WTC11 (cell line): ENCODE measurements around the gene CCDC126. TPM values are rescaled to one million over a fixed set of nuclear protein-coding genes. Genes with fewer than 3 reads are reported as not detected.

Experiments used
- ATF1 ChIP-seq: sonication (generic); formaldehyde crosslinking; IDR thresholded peaks from 2 replicates; pipeline ENCODE4 v1.8.1; 2023; ENCODE audit warnings: mild to moderate bottlenecking, moderate library complexity, missing genetic modification reagents
- ATF2 ChIP-seq: sonication (generic); formaldehyde crosslinking; IDR thresholded peaks from 2 replicates; pipeline ENCODE4 v1.8.1; 2022; ENCODE audit warnings: low read depth, missing genetic modification reagents, borderline replicate concordance
- CTCF ChIP-seq: fragments of 200-600 bp; IDR thresholded peaks from 2 replicates; pipeline ENCODE4 v1.8.0; 2022; ENCODE audit warnings: antibody characterized with exemption
- ELF4 ChIP-seq: sonication (generic); formaldehyde crosslinking; IDR thresholded peaks from 2 replicates; pipeline ENCODE4 v1.8.1; 2022; ENCODE audit warnings: low read depth, mild to moderate bottlenecking, moderate library complexity, missing genetic modification reagents
- ETV6 ChIP-seq: sonication (generic); formaldehyde crosslinking; IDR thresholded peaks from 2 replicates; pipeline ENCODE4 v1.8.1; 2022; ENCODE audit warnings: mild to moderate bottlenecking, missing genetic modification reagents
- FOXJ3 ChIP-seq: sonication (generic); formaldehyde crosslinking; IDR thresholded peaks from 2 replicates; pipeline ENCODE4 v1.9.0; 2021; ENCODE audit warnings: missing genetic modification reagents, mild to moderate bottlenecking, borderline replicate concordance
- FOXK1 ChIP-seq: sonication (generic); formaldehyde crosslinking; IDR thresholded peaks from 2 replicates; pipeline ENCODE4 v1.8.0; 2022; ENCODE audit warnings: mild to moderate bottlenecking, moderate library complexity, missing genetic modification reagents
- MXD4 ChIP-seq: fragments of 250-450 bp; sonication (Bioruptor Pico); IDR thresholded peaks from 2 replicates; pipeline ENCODE4 v1.8.0; 2021; ENCODE audit warnings: mild to moderate bottlenecking, moderate library complexity, borderline replicate concordance
- NFE2L1 ChIP-seq: sonication (generic); formaldehyde crosslinking; IDR thresholded peaks from 2 replicates; pipeline ENCODE4 v1.8.1; 2023; ENCODE audit warnings: missing genetic modification reagents
- OVOL2 ChIP-seq: fragments of 250-450 bp; sonication (Bioruptor Pico); IDR thresholded peaks from 2 replicates; pipeline ENCODE4 v1.9.0; 2021; ENCODE audit warnings: mild to moderate bottlenecking, borderline replicate concordance
- PRRX2 ChIP-seq: fragments of 250-450 bp; sonication (Bioruptor Pico); IDR thresholded peaks from 2 replicates; pipeline ENCODE4 v1.8.0; 2021; ENCODE audit warnings: mild to moderate bottlenecking
- RELA ChIP-seq: sonication (generic); formaldehyde crosslinking; IDR thresholded peaks from 2 replicates; pipeline ENCODE4 v1.8.1; 2022; ENCODE audit warnings: missing genetic modification reagents, mild to moderate bottlenecking, borderline replicate concordance
- SMAD4 ChIP-seq: sonication (generic); formaldehyde crosslinking; IDR thresholded peaks from 2 replicates; pipeline ENCODE4 v1.8.0; 2022; ENCODE audit warnings: mild to moderate bottlenecking, missing genetic modification reagents
- TEAD1 ChIP-seq: sonication (generic); formaldehyde crosslinking; IDR thresholded peaks from 2 replicates; pipeline ENCODE4 v1.8.0; 2022; ENCODE audit warnings: mild to moderate bottlenecking, missing genetic modification reagents
- TP53 ChIP-seq: sonication (generic); formaldehyde crosslinking; IDR thresholded peaks from 2 replicates; pipeline ENCODE4 v1.8.1; 2023; ENCODE audit warnings: mild to moderate bottlenecking, missing genetic modification reagents
- ZBTB21 ChIP-seq: sonication (generic); formaldehyde crosslinking; IDR thresholded peaks from 2 replicates; pipeline ENCODE4 v1.8.1; 2023; ENCODE audit warnings: mild to moderate bottlenecking, missing genetic modification reagents, borderline replicate concordance
- ZBTB43 ChIP-seq: sonication (generic); formaldehyde crosslinking; IDR thresholded peaks from 2 replicates; pipeline ENCODE4 v1.8.1; 2023; ENCODE audit warnings: mild to moderate bottlenecking, missing genetic modification reagents
- ZNF121 ChIP-seq: sonication (generic); formaldehyde crosslinking; IDR thresholded peaks from 2 replicates; pipeline ENCODE4 v1.8.0; 2023; ENCODE audit warnings: missing genetic modification reagents
- ZNF512 ChIP-seq: sonication (generic); formaldehyde crosslinking; IDR thresholded peaks from 2 replicates; pipeline ENCODE4 v1.8.1; 2022; ENCODE audit warnings: missing genetic modification reagents, borderline replicate concordance
- ZNF671 ChIP-seq: fragments of 250-450 bp; sonication (Bioruptor Pico); IDR thresholded peaks from 2 replicates; pipeline ENCODE4 v1.8.0; 2021; ENCODE audit warnings: mild to moderate bottlenecking
- total RNA-seq: library from RNA; stranded (reverse); gene quantifications from 3 replicates; pipeline ENCODE4 v1.2.3, GENCODE V29; 2021
- TF ChIP-seq, protein P1 (sequence below): fragments of 250-450 bp; sonication (Bioruptor Pico); IDR thresholded peaks from 2 replicates; pipeline ENCODE4 v1.8.0; 2021; ENCODE audit warnings: mild to moderate bottlenecking
- TF ChIP-seq, protein P2 (sequence below): sonication (generic); formaldehyde crosslinking; IDR thresholded peaks from 2 replicates; pipeline ENCODE4 v1.8.1; 2022; ENCODE audit warnings: mild to moderate bottlenecking, moderate library complexity, missing genetic modification reagents
- TF ChIP-seq, protein P3 (sequence below): sonication (generic); formaldehyde crosslinking; IDR thresholded peaks from 2 replicates; pipeline ENCODE4 v1.8.0; 2022; ENCODE audit warnings: mild to moderate bottlenecking, missing genetic modification reagents
- TF ChIP-seq, protein P4 (sequence below): sonication (generic); formaldehyde crosslinking; conservative IDR thresholded peaks from 2 replicates; pipeline ENCODE4 v1.8.1; 2022; ENCODE audit warnings: mild to moderate bottlenecking, missing genetic modification reagents
- TF ChIP-seq, protein P5 (sequence below): sonication (generic); formaldehyde crosslinking; IDR thresholded peaks from 2 replicates; pipeline ENCODE4 v1.8.1; 2023; ENCODE audit warnings: mild to moderate bottlenecking, missing genetic modification reagents

The CCDC126 gene
- total RNA-seq, 1 experiment from 2014 or later, result 5.1 TPM

GRCh38 chr7:23597094-23598091 lies at the start of gene CCDC126 (continued):
- TF ChIP-seq, protein P1, sequence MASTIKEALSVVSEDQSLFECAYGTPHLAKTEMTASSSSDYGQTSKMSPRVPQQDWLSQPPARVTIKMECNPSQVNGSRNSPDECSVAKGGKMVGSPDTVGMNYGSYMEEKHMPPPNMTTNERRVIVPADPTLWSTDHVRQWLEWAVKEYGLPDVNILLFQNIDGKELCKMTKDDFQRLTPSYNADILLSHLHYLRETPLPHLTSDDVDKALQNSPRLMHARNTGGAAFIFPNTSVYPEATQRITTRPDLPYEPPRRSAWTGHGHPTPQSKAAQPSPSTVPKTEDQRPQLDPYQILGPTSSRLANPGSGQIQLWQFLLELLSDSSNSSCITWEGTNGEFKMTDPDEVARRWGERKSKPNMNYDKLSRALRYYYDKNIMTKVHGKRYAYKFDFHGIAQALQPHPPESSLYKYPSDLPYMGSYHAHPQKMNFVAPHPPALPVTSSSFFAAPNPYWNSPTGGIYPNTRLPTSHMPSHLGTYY (CRISPR knock-in tag), result no peak
- no peak for TF ChIP-seq SMAD4 (CRISPR knock-in tag)
- TF ChIP-seq ZNF121 (CRISPR knock-in tag), result no peak
- TF ChIP-seq, protein P2, sequence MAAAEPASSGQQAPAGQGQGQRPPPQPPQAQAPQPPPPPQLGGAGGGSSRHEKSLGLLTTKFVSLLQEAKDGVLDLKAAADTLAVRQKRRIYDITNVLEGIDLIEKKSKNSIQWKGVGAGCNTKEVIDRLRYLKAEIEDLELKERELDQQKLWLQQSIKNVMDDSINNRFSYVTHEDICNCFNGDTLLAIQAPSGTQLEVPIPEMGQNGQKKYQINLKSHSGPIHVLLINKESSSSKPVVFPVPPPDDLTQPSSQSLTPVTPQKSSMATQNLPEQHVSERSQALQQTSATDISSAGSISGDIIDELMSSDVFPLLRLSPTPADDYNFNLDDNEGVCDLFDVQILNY (CRISPR knock-in tag), result peak; percentile 98
- no peak for TF ChIP-seq CTCF
- TF ChIP-seq ZNF512 (CRISPR knock-in tag), result no peak
- TF ChIP-seq RELA (CRISPR knock-in tag), result peak; percentile 92; the same call in 1 of the 2 replicates
- TF ChIP-seq ATF1 (CRISPR knock-in tag), result 0 out of 2 replicates have a peak, but pooled peaks have one; percentile 44
- TF ChIP-seq TP53, result peak; percentile 94
- TF ChIP-seq, protein P3, sequence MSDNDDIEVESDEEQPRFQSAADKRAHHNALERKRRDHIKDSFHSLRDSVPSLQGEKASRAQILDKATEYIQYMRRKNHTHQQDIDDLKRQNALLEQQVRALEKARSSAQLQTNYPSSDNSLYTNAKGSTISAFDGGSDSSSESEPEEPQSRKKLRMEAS, result peak; percentile 100
- TF ChIP-seq PRRX2 (CRISPR knock-in tag), result no peak
- peak; percentile 62; the same call in 1 of the 2 replicates for TF ChIP-seq FOXJ3 (CRISPR knock-in tag)
- peak; percentile 88 for TF ChIP-seq ZBTB43 (CRISPR knock-in tag)
- TF ChIP-seq FOXK1, result peak; percentile 92
- TF ChIP-seq, protein P4, sequence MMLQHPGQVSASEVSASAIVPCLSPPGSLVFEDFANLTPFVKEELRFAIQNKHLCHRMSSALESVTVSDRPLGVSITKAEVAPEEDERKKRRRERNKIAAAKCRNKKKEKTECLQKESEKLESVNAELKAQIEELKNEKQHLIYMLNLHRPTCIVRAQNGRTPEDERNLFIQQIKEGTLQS (CRISPR knock-in tag), result no peak
- TF ChIP-seq MXD4, result no peak
- peak; percentile 94 for TF ChIP-seq ZBTB21 (CRISPR knock-in tag)
- TF ChIP-seq ATF2 (CRISPR knock-in tag), result no peak
- TF ChIP-seq TEAD1, result peak; percentile 93
- peak; percentile 96 for TF ChIP-seq ETV6
- TF ChIP-seq ZNF671 (CRISPR knock-in tag), result no peak
- peak; percentile 97; the same call in 1 of the 2 replicates for TF ChIP-seq NFE2L1 (CRISPR knock-in tag)
- TF ChIP-seq, protein P5, sequence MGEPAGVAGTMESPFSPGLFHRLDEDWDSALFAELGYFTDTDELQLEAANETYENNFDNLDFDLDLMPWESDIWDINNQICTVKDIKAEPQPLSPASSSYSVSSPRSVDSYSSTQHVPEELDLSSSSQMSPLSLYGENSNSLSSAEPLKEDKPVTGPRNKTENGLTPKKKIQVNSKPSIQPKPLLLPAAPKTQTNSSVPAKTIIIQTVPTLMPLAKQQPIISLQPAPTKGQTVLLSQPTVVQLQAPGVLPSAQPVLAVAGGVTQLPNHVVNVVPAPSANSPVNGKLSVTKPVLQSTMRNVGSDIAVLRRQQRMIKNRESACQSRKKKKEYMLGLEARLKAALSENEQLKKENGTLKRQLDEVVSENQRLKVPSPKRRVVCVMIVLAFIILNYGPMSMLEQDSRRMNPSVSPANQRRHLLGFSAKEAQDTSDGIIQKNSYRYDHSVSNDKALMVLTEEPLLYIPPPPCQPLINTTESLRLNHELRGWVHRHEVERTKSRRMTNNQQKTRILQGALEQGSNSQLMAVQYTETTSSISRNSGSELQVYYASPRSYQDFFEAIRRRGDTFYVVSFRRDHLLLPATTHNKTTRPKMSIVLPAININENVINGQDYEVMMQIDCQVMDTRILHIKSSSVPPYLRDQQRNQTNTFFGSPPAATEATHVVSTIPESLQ, result no peak
- TF ChIP-seq OVOL2, result no peak
- TF ChIP-seq ELF4, result peak; percentile 91
